A549 (cell line): ENCODE measurements around the gene CNTNAP2.

Source experiments
- HEYL ChIP-seq: fragments of 250-450 bp; sonication (Bioruptor Pico); IDR thresholded peaks from 2 replicates; pipeline ENCODE4 v1.8.0; 2021; ENCODE audit warnings: mild to moderate bottlenecking, moderate library complexity
- JUN ChIP-seq, 2 experiments: fragments of >200 bp; sonication (Bioruptor Twin); formaldehyde crosslinking; IDR thresholded peaks; 2 replicates in 1 of 2; 3 replicates in 1 of 2; pipeline ENCODE4 v1.6.1; 2016 to 2017
- POLR2A ChIP-seq: IDR thresholded peaks from 2 replicates; pipeline ENCODE4 v1.6.1; 2012; ENCODE audit warnings: mild to moderate bottlenecking, low read length
- RCOR1 ChIP-seq: fragments of 150-350 bp; IDR thresholded peaks from 2 replicates; pipeline ENCODE4 v1.6.1; 2014; ENCODE audit warnings: antibody characterized with exemption, low read length, low read depth
- REST ChIP-seq: fragments of 200-600 bp; sonication (generic); IDR thresholded peaks from 2 replicates; pipeline ENCODE4 v1.6.1; 2016; ENCODE audit warnings: antibody characterized with exemption, mild to moderate bottlenecking, moderate library complexity
- RFX5 ChIP-seq: fragments of 450-650 bp; IDR thresholded peaks from 2 replicates; pipeline ENCODE4 v1.7.1; 2014; ENCODE audit warnings: antibody characterized with exemption, mild to moderate bottlenecking, moderate library complexity
- RNF2 ChIP-seq: fragments of 200-600 bp; sonication (generic); IDR thresholded peaks from 2 replicates; pipeline ENCODE4 v1.6.1; 2016; ENCODE audit warnings: low read depth, mild to moderate bottlenecking, antibody characterized with exemption, moderate library complexity, borderline replicate concordance
- SMC3 ChIP-seq: fragments of >200 bp; sonication (Bioruptor Twin); formaldehyde crosslinking; IDR thresholded peaks from 3 replicates; pipeline ENCODE4 v1.6.1; 2018; ENCODE audit warnings: inconsistent platforms
- USF2 ChIP-seq: fragments of 450-650 bp; IDR thresholded peaks from 2 replicates; pipeline ENCODE4 v1.6.1; 2014; ENCODE audit warnings: antibody characterized with exemption
- ZFP36 ChIP-seq: fragments of 450-650 bp; IDR thresholded peaks from 2 replicates; pipeline ENCODE4 v1.6.1; 2014; ENCODE audit warnings: borderline replicate concordance; ENCODE audit not compliant: partially characterized antibody
- TF ChIP-seq, protein P1 (sequence below): IDR thresholded peaks from 2 replicates; pipeline ENCODE4 v1.6.1; 2012

DNA sequence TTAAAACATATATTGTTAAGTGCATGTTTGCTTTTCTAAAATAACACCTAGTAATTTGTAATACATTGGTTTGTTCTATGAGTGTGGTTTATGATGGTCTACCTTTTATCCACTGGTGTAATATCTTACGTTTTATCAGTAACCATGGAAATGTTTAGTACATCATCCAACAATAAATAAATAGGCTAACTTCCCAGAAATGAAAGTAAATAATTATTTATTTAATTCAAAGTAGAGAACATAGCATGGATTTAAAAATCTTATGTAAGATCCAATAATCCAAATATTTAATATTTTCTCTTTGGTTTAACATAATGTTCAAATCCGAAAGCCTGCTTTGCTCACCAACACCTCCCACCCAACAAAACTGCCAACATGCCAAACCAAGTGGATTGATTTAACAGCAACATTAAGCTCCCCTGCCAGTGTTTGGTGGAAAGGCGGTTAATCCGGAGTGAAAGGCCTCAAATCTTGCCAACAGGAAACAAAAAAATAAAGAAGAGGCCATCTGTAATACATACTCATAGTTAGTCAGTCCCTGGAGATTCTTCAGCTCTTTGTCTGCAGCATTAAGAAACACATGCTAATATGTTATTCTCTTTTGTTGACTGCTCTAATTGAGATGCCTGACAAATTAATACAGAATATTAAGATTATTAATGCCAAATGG is 897.8 kb downstream of the CNTNAP2 start:
- TF ChIP-seq RNF2 = no peak
- no peak for TF ChIP-seq USF2
- TF ChIP-seq REST = no peak
- TF ChIP-seq RCOR1 = no peak
- TF ChIP-seq JUN (IDR thresholded peaks at IDR 0.05) = no peak
- TF ChIP-seq, protein P1, sequence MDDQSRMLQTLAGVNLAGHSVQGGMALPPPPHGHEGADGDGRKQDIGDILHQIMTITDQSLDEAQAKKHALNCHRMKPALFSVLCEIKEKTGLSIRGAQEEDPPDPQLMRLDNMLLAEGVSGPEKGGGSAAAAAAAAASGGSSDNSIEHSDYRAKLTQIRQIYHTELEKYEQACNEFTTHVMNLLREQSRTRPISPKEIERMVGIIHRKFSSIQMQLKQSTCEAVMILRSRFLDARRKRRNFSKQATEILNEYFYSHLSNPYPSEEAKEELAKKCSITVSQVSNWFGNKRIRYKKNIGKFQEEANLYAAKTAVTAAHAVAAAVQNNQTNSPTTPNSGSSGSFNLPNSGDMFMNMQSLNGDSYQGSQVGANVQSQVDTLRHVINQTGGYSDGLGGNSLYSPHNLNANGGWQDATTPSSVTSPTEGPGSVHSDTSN = no peak
- no peak for TF ChIP-seq ZFP36
- no peak for TF ChIP-seq HEYL (CRISPR knock-in tag)
- TF ChIP-seq SMC3 = no peak
- TF ChIP-seq POLR2A = no peak
- no peak for TF ChIP-seq RFX5
